HG03432 (cell line): ENCODE data around the gene PEX5.

ENCODE experiments used
- ATAC-seq: cut with Tn5 transposase; IDR thresholded peaks from one replicate; pipeline ENCODE4 v1.9.1; 2021; ENCODE audit warnings: mild to moderate bottlenecking, moderate library complexity; ENCODE audit not compliant: unreplicated experiment

The PEX5 gene

DNA sequence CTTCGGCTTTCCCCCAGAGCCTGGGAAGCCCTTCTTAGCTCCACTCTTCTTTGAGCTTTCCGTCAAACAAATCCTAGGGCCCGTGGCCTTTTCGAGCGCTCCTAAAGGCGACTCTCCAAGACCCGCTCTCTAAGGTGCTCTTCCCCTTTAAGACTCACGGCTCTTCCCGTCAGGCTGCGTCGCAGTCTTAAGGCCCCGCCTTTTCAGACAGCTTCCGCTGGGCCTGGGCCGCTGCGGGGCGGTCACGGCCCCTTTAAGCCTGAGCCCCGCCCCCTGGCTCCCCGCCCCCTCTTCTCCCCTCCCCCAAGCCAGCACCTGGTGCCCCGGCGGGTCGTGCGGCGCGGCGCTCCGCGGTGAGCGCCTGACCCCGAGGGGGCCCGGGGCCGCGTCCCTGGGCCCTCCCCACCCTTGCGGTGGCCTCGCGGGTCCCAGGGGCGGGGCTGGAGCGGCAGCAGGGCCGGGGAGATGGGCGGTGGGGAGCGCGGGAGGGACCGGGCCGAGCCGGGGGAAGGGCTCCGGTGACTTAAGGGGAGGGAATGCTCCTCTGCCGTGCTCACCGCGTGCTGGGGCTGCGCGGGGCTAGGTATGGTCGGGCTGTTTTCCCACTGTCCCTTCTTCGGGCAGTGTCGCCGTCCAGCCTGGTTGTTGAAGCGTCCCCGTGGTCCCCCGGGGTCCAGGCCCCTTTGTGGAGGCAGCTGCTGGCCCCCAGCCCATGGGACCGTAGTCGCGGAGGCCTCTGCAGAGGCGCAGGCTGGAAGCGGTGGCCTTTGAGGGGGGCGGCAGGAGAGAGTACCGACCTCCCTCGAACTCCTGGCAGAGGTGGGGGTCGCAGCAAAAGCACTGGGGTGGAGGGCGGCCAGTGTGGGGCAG, at the start of gene PEX5:
Gene PEX5 (plus strand): TSS at position 289 of the 870 bp plus-strand sequence. CDS start 692 bp downstream, outside the sequence.
- ATAC-seq, result peak; percentile 95

DNA sequence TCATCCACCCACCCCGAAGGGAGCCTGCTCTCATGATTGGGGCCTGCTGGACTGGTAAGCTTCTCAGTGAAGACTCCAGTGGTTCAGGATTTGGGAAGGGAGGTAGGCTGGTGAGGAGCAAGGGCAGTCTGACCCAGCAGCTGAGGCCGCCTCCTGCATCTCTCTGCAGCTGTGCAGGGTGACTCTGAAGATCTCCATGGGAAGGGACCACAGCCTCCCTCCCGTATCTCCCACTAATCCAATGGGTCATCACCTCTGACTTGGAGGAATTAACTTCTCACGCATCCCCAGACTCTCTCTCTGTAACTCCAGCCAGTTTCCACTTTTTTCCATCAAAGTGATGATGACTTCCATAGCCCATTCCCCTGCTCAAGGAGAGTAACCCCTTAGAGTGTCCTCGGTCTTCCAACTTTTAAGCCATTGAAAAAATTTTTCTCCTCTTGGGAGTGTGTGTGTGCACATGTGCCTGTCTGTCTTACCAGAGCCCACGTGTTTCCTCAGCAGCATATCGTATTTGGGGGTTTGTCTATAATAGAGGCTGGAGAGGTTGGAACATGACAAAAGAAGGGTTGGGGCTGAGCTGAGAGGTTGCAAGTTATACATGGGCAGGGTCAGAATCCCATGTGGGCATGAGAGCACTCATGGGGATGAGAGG, 48.0 kb upstream of the PEX5 start:
- ATAC-seq, result no peak

DNA sequence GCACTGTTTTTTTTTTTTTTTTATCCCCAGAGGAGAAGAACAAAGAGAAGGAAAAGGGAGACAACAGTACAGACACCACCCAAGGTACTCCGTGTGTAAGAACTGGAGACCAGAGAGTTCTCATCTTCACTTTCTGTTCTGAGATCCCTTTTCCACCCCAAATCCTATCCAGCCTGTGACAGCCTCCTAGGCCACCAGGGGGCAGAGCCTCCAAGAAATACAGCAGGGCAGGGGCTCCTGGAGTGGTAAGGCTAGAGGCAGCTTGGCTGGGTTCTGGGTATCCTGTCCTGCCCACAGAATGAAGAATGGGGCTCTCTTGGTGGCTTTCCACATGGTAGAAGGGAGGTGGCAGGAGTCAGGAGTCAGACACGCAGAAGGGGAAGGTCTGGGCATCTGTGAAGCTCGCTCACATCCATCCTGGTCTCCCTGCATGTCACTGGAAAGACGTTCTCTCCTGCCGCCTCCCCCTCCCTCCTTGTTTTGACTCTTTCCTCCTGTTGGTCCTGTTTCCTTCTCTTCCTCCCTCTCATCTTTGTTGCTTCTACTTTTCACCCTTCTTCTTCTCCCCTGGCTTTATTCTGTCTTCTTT, 47.3 kb upstream of the PEX5 start:
- no peak for ATAC-seq

DNA sequence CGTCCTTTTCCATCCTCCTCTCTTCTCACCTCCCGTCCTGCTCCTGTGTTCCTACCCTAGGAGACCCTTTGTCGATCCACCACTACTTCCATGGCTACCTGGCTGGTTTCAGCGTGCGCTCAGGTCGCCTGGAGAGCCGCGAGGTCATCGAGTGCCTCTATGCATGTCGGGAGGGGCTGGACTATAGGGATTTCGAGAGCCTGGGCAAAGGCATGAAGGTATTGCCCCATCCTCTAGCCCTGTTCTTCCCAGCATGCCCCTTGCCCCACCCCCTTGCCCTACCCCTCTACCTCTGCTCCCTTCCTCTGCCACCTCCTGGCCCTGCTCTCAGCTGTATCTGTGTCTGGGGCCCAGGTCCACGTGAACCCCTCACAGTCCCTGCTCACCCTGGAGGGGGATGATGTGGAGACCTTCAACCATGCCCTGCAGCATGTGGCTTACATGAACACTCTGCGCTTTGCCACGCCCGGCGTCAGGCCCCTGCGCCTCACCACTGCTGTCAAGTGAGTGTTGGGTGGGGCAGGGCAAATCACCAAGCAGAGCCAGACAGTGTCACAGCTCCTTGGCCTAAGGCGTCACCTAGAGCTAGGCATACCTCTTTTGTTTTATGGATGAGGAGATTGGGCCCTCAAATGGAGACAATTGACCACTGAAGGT, 46.5 kb upstream of the PEX5 start:
- ATAC-seq, result no peak

DNA sequence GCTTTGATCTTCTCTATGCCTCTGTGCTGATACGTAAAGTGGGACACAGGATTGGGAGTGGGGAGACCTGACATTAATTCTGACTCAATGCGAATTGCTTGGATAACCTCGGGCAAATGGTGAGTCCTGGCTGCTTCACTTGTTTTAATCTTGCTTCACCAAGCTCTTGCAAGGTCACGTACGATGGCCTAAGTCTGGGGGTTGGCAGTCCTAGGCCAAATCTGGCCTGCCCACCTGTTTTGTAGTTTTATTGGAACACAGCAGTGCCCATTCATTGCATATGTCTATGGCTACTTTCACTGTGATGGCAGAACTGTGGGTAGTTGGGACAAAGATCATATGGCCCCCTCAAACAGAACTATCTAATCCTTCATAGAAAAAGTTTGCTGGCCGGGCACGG, 45.9 kb upstream of the PEX5 start:
- ATAC-seq, result no peak

DNA sequence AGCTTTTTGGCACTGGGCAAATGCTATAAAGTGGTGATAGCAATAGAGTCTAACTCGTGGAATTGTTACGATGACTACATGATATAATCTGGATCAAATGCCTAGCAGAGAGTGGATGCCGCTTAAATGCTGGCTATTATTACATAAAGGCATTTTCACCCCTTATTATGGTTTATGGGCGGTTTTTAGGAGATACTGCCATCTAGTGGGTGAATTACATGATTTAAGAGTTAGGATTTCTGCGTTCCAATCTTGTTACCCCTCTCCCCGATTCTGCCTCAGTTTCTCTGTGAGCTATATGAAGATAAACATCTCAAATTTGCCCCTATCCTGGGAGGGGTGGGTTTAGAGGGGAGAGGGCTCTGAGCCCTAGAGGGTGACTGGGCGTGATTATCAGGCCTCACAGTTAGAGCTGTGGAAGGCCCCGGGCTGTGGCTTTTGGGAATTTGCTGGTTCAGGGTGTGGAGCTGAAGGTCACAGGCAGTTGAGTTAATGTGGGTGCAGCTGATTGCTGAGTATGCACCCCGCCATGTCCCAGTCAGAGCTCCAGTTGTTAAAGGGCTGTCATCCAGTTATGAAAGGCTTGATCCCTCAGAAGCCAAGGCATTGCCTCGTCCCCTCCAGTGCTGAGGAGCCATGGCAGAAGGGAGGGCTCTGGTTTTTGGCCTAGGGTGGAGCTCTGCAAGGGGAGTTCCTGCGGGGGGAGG, 44.9 kb upstream of the PEX5 start:
- ATAC-seq, result no peak

DNA sequence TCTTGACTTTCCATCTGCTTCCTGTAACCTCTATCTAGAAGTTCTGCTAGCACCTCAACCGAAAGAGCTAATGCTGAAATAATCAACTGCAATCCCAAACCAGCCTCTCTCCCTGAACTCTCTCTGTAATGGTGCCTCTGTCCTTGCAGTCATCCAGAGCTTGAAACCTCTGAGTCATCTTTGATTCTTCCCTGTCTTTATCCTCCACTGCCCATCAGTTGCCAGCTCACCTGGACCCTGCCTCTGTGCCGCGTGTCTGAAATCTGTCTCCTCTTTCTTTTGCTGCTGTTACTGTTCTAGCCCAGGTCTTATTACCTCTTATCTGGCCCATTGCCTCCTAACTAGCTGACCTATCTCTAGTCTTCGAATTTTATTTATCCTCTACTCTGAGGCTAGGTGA, 43.8 kb upstream of the PEX5 start:
- no peak for ATAC-seq

DNA sequence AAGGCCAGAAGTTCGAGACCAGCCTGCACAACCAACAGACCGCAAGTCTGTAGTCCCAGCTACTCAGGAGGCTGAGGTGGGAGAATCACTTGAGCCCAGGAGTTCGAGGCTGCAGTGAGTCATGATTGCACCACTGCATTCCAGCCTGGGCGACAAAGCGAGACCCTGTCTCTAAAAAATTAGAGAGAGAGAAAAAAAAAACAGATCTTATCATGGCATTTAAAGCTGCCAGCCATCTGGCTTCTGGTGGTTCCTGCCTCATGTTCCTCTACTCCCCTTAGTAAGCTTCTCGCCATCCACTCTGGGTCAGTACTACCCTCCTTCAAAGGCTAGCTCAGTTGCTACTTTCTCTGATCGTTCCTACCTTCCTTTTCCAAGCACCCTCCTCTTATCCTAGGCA, 43.3 kb upstream of the PEX5 start:
- ATAC-seq, result no peak

DNA sequence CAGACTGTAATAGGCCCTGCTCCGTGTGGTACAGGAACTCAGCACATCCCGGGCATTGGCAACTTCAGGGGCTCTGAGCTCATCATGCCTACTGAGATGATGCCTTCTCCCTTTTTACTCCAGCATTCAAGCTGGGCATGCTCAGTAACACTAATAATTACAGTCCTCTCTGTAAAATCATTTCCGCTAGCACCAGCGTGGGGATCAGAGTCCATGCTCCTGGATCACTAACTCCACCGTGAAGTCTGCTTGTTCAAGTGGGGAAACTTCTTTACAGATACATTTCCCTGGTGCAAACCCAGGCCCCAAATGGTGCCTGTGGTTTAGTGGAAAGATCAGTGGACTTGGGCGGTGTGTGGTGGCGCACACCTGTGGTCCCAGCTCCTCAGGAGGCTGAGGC, 42.6 kb upstream of the PEX5 start:
- no peak for ATAC-seq

DNA sequence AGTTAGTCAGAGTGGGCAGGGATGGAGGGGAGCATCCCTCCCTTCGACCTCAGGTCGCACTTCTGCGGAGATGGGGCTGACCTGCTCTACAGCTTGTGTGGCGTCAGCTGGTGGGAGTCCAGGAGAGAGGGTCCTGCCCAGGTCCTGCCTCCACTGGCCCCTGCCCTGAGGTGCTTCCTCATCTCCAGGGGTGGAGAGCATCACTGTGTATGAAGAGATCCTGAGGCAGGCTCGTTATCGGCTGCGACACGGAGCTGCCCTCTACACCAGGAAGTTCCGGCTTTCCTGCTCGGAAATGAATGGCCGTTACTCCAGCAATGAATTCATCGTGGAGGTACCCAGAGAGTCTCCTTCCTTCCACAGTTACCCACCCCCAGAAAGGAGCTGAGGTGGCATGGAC, 39.1 kb upstream of the PEX5 start:
- ATAC-seq, result no peak

DNA sequence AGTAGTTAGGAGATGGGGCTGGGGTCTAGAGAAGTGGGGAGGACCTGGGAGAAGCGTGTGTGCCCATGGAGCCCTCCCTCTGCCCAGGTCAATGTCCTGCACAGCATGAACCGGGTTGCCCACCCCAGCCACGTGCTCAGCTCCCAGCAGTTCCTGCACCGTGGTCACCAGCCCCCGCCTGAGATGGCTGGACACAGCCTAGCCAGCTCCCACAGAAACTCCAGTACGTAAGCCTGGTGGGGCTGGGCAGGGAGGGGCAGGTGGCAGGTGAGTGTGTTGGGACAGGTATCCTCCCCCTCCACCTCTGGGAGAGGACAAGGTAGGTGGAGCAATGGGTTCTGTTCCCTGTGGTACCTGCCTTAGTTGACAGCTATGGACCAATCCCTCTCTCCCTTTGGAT, 38.6 kb upstream of the PEX5 start:
- no peak for ATAC-seq

DNA sequence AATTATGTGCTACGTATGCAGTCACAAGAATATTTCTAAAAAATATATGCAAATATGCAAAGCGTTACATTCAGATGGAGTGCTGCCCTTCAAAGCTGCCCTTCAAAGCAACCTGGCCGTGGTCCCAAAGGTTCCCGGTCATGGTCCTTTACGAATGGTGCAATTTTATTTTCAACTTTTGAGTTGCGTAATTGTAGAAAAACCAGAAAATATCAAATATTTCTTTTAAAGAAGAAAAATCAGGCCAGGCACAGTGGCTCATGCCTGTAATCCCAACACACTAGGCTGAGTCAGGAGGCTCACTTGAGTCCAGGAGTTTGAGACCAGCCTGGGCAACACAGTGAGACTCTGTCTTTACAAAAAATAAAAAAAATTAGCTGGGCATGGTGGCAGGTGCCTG, 38.0 kb upstream of the PEX5 start:
- no peak for ATAC-seq

DNA sequence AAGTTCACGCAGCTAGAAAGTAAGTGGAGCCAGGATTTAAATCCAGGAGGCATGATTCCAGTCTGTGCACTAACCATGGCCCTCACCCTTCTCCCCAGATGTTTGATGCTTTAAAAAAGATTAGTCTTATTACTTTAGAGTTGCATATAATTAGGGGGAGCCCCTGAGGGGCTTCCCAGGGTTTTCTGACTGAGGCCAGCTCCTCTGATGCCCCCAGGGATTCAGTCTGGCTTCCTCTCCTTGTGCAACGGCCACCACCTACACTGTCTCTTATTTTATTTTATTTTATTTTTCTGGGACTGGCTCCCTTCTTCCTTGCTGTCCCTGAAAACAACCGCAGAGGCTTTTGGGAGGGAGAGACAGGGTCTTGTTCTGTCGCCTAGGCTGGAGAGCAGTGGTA, 36.7 kb upstream of the PEX5 start:
- no peak for ATAC-seq

DNA sequence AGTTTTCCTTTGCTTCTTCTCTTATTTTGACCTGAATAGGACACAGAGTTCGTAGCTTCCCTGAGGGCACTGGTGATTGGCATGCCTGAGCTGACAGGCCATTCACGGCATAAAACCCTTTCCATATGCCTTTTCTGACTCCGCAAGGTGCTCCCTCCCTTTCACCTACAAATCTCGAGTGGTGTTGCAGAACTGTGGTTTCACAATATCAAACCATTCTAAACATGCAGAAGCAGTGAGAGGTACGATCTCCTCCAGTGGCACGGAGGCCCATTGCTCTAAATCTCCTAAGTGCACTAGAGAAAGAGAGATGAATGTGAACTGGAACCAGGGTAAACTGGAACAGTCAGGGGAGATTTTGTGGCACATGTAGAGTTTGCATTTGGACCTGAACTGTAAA, 35.4 kb upstream of the PEX5 start:
- no peak for ATAC-seq

DNA sequence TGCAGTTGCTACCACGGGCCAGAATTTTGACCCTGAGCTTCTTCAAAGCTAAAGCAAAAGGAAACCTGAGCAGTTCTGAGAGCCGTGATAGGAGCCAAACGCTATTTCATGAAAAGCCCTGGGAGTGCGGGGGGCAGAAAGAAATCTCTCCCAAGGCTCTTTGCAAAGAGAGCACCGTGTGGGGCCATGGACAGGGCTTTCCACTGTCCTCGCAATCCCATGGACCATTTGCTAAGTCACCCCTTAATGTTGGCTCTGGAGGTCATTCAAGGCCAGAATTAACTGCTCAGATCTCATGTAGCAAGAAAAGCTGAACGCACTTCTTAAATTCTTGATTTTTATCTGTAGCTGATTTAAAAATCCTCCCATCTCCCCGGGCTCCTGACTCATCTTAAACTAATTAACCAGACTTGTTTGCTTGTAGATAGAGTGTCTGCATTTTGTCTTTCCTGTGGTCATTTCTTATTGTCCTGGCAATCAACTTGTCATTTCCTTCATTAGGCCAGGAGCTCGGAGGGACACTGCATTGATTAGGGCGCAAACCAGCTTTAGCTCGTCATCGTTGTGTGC, 34.5 kb upstream of the PEX5 start:
- ATAC-seq, result no peak

DNA sequence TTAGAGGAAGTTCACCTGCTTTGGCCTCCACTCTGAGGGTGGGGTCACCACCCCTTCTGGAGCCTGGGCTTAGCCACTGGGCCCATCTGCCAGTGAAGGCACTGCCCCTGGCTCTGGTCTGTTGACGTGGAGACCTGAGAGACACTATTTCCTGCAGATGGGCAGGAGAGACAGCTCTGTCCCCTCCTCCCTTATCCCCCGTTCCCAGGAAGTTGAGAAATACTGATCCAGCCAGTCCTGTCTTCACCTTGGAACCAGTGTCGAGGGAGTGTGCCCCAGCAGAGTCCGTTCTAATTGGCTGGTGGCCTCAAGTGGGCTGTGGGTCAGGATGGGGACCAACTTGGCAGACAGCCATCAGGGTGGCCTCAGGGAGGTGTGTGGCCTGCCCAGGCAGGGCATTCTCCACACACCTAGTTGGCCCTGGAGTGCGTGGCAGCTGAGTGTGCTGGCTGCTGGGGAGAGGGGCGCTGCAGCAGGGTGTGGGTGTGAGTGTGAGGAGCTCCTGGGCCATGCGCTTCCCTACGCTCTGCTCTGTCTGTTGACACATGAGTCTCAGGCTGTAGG, 33.9 kb upstream of the PEX5 start:
- ATAC-seq, result no peak

DNA sequence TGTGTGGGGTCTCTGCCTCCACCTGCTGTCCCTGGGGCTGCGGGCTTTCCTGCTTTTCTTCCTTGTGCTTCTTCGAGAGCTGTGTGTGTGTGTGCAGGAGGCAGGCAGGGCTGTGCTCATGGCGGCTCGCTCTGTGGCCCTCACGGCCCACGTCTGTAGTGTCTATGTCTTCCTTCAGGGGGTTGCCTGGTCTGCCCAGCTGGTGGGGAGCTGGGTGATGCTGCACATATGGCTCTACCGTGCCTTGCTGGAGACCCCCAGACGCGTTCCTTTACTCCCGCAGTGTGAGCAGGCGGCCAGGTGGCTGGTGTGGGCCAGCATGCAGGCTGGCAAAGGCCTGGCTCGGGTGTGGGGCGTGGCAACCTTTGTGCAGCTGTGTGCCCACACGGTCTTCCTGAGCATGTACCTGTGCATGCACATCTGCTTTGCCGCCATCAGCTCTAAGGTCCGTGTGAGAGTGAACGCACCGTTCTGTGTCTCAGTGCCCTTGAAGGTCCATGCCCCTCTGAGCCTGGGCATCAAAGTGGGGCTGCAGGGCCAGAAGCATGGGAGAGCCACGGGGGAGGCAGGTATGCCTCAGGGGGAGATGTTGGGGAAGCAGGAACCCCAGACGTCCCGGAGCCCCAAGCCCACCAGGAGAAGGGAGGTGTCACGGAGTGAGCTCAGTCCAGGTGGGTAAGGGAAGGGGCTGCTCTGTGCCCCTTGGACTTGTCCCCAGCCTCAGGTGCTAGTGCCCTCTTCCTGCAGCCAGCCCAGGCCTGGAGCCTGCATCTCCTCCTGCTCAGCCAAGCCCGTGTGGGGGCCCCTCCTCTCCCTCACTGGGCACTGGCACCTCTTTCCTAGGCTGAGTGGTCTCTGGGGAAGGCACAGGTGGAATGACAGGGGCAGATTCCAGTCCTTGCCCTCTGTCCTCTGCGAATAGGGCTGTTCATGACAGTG, 33.0 kb upstream of the PEX5 start:
- ATAC-seq, result no peak

DNA sequence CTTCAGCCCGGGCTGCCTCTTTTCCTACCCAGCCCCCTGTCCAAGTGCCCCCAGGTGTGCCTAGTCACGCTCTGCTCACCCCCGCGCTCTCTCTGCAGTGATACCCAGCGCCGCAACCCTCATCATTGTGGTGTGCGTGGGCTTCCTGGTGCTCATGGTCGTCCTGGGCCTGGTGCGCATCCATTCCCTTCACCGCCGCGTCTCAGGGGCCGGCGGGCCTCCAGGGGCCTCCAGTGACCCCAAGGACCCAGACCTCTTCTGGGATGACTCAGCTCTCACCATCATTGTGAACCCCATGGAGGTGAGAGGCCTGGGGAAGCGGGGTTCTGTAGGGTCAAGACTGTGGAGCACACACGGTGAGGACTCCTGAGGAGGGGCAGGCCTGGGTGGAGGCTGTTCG, 32.1 kb upstream of the PEX5 start:
- ATAC-seq, result no peak
